B cell (primary cell): ENCODE data around the gene CIAPIN1. TPM values are rescaled to one million over a fixed set of nuclear protein-coding genes. Genes with fewer than 3 reads are reported as not detected.

Experiments used
- ATAC-seq: fragments of 200-7000 bp; cut with Tn5 transposase; one replicate; pipeline ENCODE4 v1.10.0; 2021; ENCODE audit warnings: low read depth, mild to moderate bottlenecking, moderate number of reproducible peaks, moderate library complexity
- CTCF ChIA-PET: fragments of 350-600 bp; sonication (Branson Sonifier 250); formaldehyde crosslinking; loops from one replicate; lab custom pipeline; 2021; ENCODE audit warnings: antibody characterized with exemption, inconsistent platforms; lab: Charles Lee
- POLR2A ChIA-PET: fragments of 350-600 bp; sonication (Branson Sonifier 250); formaldehyde crosslinking; loops from one replicate; lab custom pipeline; 2021; ENCODE audit warnings: antibody characterized with exemption; lab: Charles Lee
- DNase-seq: peaks from one replicate; pipeline ENCODE4 v3.0.0; 2013
- H2AFZ ChIP-seq: 2 replicates; pipeline ENCODE4 v1.6.1; 2012; ENCODE audit warnings: mild to moderate bottlenecking, low read depth, low read length; ENCODE audit not compliant: insufficient read depth, poor library complexity, severe bottlenecking
- H3K27ac ChIP-seq, 2 donors: 1 replicate in 1 of 2; 2 replicates in 1 of 2; pipeline ENCODE4 v1.5.1; 2012 to 2013; ENCODE audit warnings: low read length in 2 of 2, mild to moderate bottlenecking in 2 of 2, moderate library complexity in 1 of 2
- H3K27me3 ChIP-seq, 4 experiments: fragments of 200-600 bp in 1 of 4; sonication (generic) in 1 of 4; replicated peaks in 1 of 4; 1 replicate in 2 of 4; 2 replicates in 2 of 4; pipeline versions ENCODE4 v1.6.1 to v1.7.0; 2013 to 2016; ENCODE audit warnings: low read length in 3 of 4, mild to moderate bottlenecking in 2 of 4, mixed read lengths in 1 of 4, moderate library complexity in 1 of 4; ENCODE audit not compliant: insufficient read depth in 4 of 4, control insufficient read depth in 3 of 4; ENCODE audit errors: control extremely low read depth in 1 of 4
- H3K36me3 ChIP-seq, 2 experiments: replicated peaks in 1 of 2; 1 replicate in 1 of 2; 2 replicates in 1 of 2; pipeline versions ENCODE4 v1.6.1 to v1.7.1; 2013; ENCODE audit warnings: low read length in 1 of 2; ENCODE audit not compliant: insufficient read depth in 2 of 2, control insufficient read depth in 1 of 2; ENCODE audit errors: control extremely low read depth in 1 of 2, extremely low read depth in 1 of 2
- H3K4me1 ChIP-seq, 2 donors: fragments of 200-600 bp in 1 of 2; sonication (generic) in 1 of 2; 1 replicate in 1 of 2; 2 replicates in 1 of 2; pipeline versions ENCODE4 v1.5.1 to v1.6.1; 2013 to 2017; ENCODE audit warnings: low read length in 2 of 2; ENCODE audit not compliant: control insufficient read depth in 2 of 2, insufficient read depth in 2 of 2
- H3K4me2 ChIP-seq: replicated peaks from 2 replicates; pipeline ENCODE3; 2012; ENCODE audit warnings: mild to moderate bottlenecking, low read depth, low read length; ENCODE audit not compliant: poor library complexity, severe bottlenecking
- H3K4me3 ChIP-seq, 5 experiments: fragments of 200-600 bp in 1 of 5; sonication (generic) in 1 of 5; 1 replicate in 3 of 5; 2 replicates in 2 of 5; pipeline versions ENCODE4 v1.5.1 to v1.7.0; 2011 to 2016; ENCODE audit warnings: low read length in 4 of 5, mild to moderate bottlenecking in 4 of 5, low read depth in 2 of 5, control low read depth in 1 of 5, moderate library complexity in 1 of 5; ENCODE audit not compliant: insufficient read depth in 1 of 5; ENCODE audit errors: control extremely low read depth in 1 of 5, extremely low read depth in 1 of 5
- H3K79me2 ChIP-seq: fragments of 200-600 bp; sonication (generic); one replicate; pipeline ENCODE4 v1.6.0; 2016; ENCODE audit warnings: low read length; ENCODE audit not compliant: control insufficient read depth, insufficient read depth
- H3K9ac ChIP-seq: fragments of 200-600 bp; sonication (generic); 2 replicates; pipeline ENCODE4 v1.6.1; 2017; ENCODE audit warnings: mild to moderate bottlenecking, low read length, moderate library complexity
- H3K9me3 ChIP-seq, 3 donors: one replicate each; pipeline versions ENCODE4 v1.6.1 to v1.7.1; 2013; ENCODE audit warnings: low read length in 2 of 3; ENCODE audit not compliant: control insufficient read depth in 2 of 3, insufficient read depth in 1 of 3; ENCODE audit errors: control extremely low read depth in 1 of 3
- H4K20me1 ChIP-seq: 2 replicates; pipeline ENCODE4 v1.6.0; 2012; ENCODE audit warnings: mild to moderate bottlenecking, low read length; ENCODE audit not compliant: insufficient read depth, control insufficient read depth, poor library complexity, severe bottlenecking
- H3K27ac Mint-ChIP-seq: one replicate; pipeline ENCODE4 v1.8.0; 2021; ENCODE audit warnings: mixed read lengths
- H3K27me3 Mint-ChIP-seq: one replicate; pipeline ENCODE4 v1.8.0; 2021; ENCODE audit warnings: mixed read lengths
- H3K4me1 Mint-ChIP-seq: one replicate; pipeline ENCODE4 v1.8.0; 2021; ENCODE audit warnings: mixed read lengths
- H3K4me3 Mint-ChIP-seq: one replicate; pipeline ENCODE4 v1.8.0; 2021; ENCODE audit warnings: mixed read lengths
- H3K9me3 Mint-ChIP-seq: one replicate; pipeline ENCODE4 v1.8.0; 2022; ENCODE audit warnings: mixed read lengths; ENCODE audit not compliant: insufficient read depth
- EZH2 ChIP-seq: IDR thresholded peaks from 2 replicates; pipeline ENCODE4 v1.6.1; 2012; ENCODE audit warnings: borderline replicate concordance, low read depth, mild to moderate bottlenecking, moderate library complexity, low read length; ENCODE audit not compliant: insufficient read depth, poor library complexity, severe bottlenecking
- WGBS: methylation state at CpG from one replicate; pipeline ENCODE4 v1.1.5; 2013; ENCODE audit warnings: missing lambda C conversion rate; ENCODE audit not compliant: insufficient coverage; 5-methylcytosine and 5-hydroxymethylcytosine counted together
- intact Hi-C: fragments of 100-400 bp; cut with micrococcal nuclease; formaldehyde crosslinking; loops from one replicate; pipeline ENCODE4 v1.10.0; 2022
- polyA plus RNA-seq: library from polyadenylated mRNA; depleted of rRNA; stranded (reverse); fragments of >200 nt; gene quantifications from 2 replicates; pipeline ENCODE4 v1.2.3, GENCODE V29; 2012
- total RNA-seq, 2 donors: library from RNA; stranded (reverse); fragments of 120-200 nt in 1 of 2; gene quantifications; 1 replicate in 1 of 2; 2 replicates in 1 of 2; pipeline versions ENCODE4 v1.2.3 to v1.2.4, GENCODE V29; 2013 to 2022
- TF ChIP-seq, protein P1 (sequence below): fragments of 200-600 bp; IDR thresholded peaks from one replicate; pipeline ENCODE4 v1.8.0; 2022; ENCODE audit warnings: antibody characterized with exemption, mild to moderate bottlenecking

Gene CIAPIN1
- total and polyA plus RNA-seq, 2 donors (not counting 1 experiment from before 2014, with no cell fraction given): 22.0 to 45.7 TPM

DNA sequence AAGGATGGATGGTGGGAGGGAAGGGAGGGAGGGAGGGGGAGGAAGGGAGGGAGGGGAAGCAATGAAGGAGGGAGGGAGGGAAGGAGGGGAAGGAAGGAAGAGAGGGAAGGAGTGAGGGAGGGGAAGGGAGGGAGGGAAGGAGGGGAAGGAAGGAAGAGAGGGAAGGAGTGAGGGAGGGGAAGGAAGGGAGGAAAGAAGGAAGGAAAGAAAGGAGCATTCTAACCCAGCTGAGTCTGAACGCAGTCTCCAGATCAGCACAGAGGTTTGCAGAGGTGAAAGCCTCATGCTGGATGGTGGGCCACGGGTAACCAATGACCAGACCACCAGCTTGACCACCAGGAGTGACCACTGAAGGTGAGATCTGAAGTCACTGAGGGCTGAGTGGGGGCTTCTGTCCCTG lies 24.0 kb downstream of the CIAPIN1 start:
- TF ChIP-seq, protein P1, sequence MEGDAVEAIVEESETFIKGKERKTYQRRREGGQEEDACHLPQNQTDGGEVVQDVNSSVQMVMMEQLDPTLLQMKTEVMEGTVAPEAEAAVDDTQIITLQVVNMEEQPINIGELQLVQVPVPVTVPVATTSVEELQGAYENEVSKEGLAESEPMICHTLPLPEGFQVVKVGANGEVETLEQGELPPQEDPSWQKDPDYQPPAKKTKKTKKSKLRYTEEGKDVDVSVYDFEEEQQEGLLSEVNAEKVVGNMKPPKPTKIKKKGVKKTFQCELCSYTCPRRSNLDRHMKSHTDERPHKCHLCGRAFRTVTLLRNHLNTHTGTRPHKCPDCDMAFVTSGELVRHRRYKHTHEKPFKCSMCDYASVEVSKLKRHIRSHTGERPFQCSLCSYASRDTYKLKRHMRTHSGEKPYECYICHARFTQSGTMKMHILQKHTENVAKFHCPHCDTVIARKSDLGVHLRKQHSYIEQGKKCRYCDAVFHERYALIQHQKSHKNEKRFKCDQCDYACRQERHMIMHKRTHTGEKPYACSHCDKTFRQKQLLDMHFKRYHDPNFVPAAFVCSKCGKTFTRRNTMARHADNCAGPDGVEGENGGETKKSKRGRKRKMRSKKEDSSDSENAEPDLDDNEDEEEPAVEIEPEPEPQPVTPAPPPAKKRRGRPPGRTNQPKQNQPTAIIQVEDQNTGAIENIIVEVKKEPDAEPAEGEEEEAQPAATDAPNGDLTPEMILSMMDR: no peak
- no peak for TF ChIP-seq EZH2
- Histone ChIP-seq H3K27ac (no peak overlapping the region), H3K9me3 (no peaks in the 10 kb centered on the region), H3K4me2 (no peak overlapping the region), H4K20me1 (no peaks in the 10 kb centered on the region), H3K27me3 (no peaks in the 10 kb centered on the region), H3K4me1 (peaks cover 8 to 11% of the 10 kb centered on the region in 2 donors), H3K9ac (no peak overlapping the region), H3K4me3 (no peak overlapping the region), H3K36me3 (peaks cover 0 to 2% of the 10 kb centered on the region in 2 experiments), H3K79me2 (no peaks in the 10 kb centered on the region), H2AFZ (no peak overlapping the region)
- intact Hi-C loops: no loop called here
- ChIA-PET CTCF (interaction anchor here (10.1 kb wide), 1 partner anchor 117 kb away, joined by 364 read pairs; no protein-coding TSS in a partner anchor), POLR2A (no interaction called here)
- peaks cover 12% of the 10 kb centered on the region for H3K4me1 Mint-ChIP-seq
- ATAC-seq (no peak), DNase-seq (no peak)
- 94% methylated on average over 2 of the region's 2 CpGs for WGBS
- H3K27ac Mint-ChIP-seq: no peak overlapping the region
- H3K4me3 Mint-ChIP-seq: no peak overlapping the region
- H3K9me3 Mint-ChIP-seq: no peaks in the 10 kb centered on the region
- no peaks in the 10 kb centered on the region for H3K27me3 Mint-ChIP-seq

DNA sequence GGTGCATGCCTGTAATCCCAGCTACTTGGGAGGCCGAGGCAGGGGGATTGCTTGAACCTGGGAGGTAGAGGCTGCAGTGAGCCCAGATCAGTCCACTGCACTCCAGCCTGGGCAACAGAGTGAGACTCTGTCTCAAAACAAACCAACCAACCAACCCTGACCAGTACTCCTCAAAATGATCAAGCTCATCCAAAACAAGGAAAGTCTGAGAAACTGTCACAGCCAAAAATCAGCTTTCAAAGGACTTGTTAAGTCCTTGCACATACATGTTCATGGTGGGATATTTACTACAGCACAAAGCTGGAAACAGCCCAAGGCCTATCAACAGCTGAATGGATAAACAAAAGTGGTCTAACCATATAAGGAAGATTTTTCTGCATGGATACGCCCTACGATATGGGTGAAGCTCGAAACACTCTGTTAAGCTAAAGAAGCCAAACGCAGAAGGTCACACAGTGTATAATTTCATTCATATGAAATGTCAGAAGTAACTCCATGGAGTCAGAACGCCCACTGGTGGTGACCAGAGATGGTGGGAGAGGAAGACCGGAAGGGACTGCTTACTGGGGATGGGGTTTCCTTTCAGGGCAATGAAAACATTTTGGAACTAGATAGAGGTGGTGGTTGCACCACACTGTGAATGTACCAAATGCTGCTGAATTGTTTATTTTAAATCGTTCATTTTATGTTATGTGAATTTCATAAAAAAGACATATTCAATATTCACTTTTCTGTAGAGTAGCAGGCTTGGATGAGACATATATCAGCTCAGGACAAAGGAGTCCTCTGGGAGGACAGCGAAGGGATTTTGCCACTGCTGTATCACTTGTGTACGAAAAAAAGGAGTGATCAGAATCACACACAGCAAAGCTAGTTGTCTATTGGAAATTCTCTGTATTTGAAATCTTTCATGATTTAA lies 24.9 kb downstream of the CIAPIN1 start:
- no peak overlapping the region for H2AFZ ChIP-seq
- no peak overlapping the region for H3K4me2 ChIP-seq
- Mint-ChIP-seq H3K4me1 (peaks cover 17% of the 10 kb centered on the region), H3K27ac (no peak overlapping the region), H3K27me3 (no peaks in the 10 kb centered on the region), H3K4me3 (no peak overlapping the region), H3K9me3 (no peaks in the 10 kb centered on the region)
- no peak overlapping the region for H3K27ac ChIP-seq
- intact Hi-C loops: no loop called here
- H3K4me3 ChIP-seq: no peak overlapping the region
- no peaks in the 10 kb centered on the region for H3K9me3 ChIP-seq
- H3K27me3 ChIP-seq: no peaks in the 10 kb centered on the region
- no peaks in the 10 kb centered on the region for H3K79me2 ChIP-seq
- DNase-seq: no peak
- no peaks in the 10 kb centered on the region for H4K20me1 ChIP-seq
- WGBS: 85% methylated on average over 7 of the region's 10 CpGs
- ATAC-seq: no peak
- POLR2A ChIA-PET: no interaction called here
- H3K9ac ChIP-seq: no peak overlapping the region
- CTCF ChIA-PET: interaction anchor here (0.9 to 10.1 kb wide), 4 partner anchors 9 to 225 kb away, joined by 3 to 364 read pairs (median 5); partner anchors contain the start of genes CIAPIN1 and COQ9
- no peak for TF ChIP-seq EZH2
- TF ChIP-seq, protein P1: no peak
- H3K36me3 ChIP-seq: no peaks in the 10 kb centered on the region
- H3K4me1 ChIP-seq: peaks cover 10 to 13% of the 10 kb centered on the region in 2 donors
